RWPE1 (cell line): ENCODE data around the gene DEF6.
A peak's percentile ranks its signal among the peaks of the same experiment; 100 is the strongest.

Source experiments
- CTCF ChIA-PET: fragments of 350-600 bp; sonication (Branson Sonifier 250); formaldehyde crosslinking; extraction: SDS; loops from one replicate; lab custom pipeline; 2021; lab: Yijun Ruan, JAX
- POLR2A ChIA-PET: fragments of 400-600 bp; formaldehyde crosslinking; extraction: SDS; loops from one replicate; lab custom pipeline; 2020; ENCODE audit warnings: antibody characterized with exemption; ENCODE audit not compliant: low non-redundant PET; lab: Yijun Ruan, JAX
- DNase-seq: peaks from one replicate; pipeline ENCODE4 v3.0.0; 2012; ENCODE audit warnings: low spot score
- H3K27ac ChIP-seq: fragments of 450-650 bp; 2 replicates; pipeline ENCODE4 v1.5.1; 2017
- TF ChIP-seq, protein P1 (sequence below): fragments of 450-650 bp; conservative IDR thresholded peaks from 2 replicates; pipeline ENCODE4 v1.5.1; 2017; ENCODE audit warnings: low read depth, mild to moderate bottlenecking

Gene DEF6

DNA sequence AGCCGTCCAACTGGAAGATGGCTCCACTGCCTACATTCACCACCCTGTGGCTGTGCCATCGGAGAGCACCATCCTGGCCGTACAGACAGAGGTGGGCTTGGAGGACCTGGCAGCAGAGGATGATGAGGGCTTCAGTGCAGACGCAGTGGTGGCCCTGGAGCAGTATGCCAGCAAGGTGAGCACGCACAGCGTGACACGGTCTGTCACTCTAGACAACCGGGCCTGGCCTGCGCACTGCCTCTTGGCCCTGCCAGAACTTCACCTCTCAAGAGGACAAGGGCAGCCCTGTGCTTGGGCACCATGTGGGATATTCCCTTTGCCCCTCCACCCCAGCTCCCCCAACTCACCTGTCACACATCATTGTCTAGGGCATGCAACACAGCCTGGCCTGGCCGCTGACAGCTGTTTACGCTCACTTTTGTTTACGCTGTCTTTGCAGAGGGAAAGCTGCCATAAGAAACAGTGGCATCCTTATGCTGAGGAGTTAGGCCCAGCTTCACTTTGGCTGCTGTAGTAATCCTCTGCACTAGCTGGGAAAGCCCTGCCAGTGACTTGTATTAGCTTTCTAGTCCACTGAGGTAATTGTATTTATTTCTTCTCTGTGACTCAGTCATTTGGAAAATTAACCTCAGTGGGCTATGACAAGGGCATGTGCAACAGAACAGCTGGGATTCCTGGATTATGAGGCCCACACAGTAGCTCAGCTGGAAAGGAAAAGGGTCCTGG is 9.8 kb upstream of the DEF6 start:
- DNase-seq, result no peak
- ChIA-PET CTCF (no interaction called here), POLR2A (no interaction called here)
- TF ChIP-seq, protein P1, sequence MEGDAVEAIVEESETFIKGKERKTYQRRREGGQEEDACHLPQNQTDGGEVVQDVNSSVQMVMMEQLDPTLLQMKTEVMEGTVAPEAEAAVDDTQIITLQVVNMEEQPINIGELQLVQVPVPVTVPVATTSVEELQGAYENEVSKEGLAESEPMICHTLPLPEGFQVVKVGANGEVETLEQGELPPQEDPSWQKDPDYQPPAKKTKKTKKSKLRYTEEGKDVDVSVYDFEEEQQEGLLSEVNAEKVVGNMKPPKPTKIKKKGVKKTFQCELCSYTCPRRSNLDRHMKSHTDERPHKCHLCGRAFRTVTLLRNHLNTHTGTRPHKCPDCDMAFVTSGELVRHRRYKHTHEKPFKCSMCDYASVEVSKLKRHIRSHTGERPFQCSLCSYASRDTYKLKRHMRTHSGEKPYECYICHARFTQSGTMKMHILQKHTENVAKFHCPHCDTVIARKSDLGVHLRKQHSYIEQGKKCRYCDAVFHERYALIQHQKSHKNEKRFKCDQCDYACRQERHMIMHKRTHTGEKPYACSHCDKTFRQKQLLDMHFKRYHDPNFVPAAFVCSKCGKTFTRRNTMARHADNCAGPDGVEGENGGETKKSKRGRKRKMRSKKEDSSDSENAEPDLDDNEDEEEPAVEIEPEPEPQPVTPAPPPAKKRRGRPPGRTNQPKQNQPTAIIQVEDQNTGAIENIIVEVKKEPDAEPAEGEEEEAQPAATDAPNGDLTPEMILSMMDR, result no peak
- H3K27ac ChIP-seq, result no peak overlapping the region

DNA sequence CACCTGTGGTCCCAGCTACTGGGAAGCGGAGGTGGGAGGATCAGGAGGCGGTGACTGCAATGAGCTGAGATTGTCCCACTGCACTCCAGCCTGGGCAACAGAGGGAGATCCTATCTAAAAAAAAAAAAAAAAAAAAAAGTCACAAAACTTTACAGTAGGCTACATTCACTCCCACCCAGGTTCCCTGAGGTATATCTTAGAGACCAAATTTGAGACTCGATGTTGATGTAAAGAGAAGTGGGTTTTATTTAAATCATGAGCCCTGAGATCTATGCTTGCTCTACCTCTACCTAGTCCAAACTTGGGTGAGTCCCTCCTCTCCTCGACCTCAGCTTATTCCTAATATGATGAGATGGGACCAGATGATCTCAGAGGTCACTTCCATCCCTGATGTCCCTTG is 8.8 kb upstream of the DEF6 start:
- no peak overlapping the region for H3K27ac ChIP-seq
- CTCF ChIA-PET, result interaction anchor here (0.8 kb wide), 1 partner anchor 161 kb away, joined by 3 read pairs; no protein-coding TSS in a partner anchor
- TF ChIP-seq, protein P1, result no peak
- no peak for DNase-seq
- POLR2A ChIA-PET, result no interaction called here

DNA sequence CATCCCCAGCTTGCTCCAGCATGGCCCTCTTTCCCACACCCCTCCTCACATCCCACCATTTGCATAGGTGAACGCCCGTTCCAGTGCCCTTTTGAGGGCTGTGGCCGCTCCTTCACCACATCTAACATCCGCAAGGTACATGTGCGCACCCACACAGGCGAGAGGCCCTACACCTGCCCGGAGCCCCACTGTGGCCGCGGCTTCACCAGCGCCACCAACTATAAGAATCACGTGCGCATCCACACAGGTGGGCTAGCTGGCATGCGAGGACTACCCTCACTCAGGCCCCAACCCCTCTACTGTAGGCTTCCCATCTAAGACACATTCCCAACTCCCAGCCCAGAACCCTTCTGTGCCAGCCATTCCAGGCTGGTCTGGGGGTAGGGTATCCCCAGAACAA is 6.1 kb upstream of the DEF6 start:
- TF ChIP-seq, protein P1, result no peak
- DNase-seq, result no peak
- H3K27ac ChIP-seq, result no peak overlapping the region
- POLR2A ChIA-PET, result no interaction called here
- CTCF ChIA-PET, result no interaction called here

DNA sequence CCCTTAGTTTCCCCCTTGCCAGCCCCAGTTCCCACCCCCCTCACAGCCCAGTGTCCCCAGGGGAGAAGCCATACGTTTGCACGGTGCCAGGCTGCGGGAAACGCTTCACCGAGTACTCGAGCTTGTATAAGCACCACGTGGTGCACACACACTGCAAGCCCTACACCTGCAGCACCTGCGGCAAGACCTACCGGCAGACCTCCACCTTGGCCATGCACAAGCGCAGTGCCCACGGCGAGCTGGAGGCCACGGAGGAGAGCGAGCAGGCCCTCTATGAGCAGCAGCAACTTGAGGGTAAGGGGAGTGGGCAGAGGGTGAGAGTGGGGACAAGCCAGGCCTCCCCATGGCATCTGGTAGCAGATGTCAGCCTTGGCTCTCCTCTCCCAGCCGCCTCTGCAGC is 5.1 kb upstream of the DEF6 start:
- ChIA-PET CTCF (interaction anchor here (1.2 kb wide), 1 partner anchor 157 kb away, joined by 3 read pairs; no protein-coding TSS in a partner anchor), POLR2A (no interaction called here)
- no peak for DNase-seq
- H3K27ac ChIP-seq, result no peak overlapping the region
- TF ChIP-seq, protein P1, result no peak

DNA sequence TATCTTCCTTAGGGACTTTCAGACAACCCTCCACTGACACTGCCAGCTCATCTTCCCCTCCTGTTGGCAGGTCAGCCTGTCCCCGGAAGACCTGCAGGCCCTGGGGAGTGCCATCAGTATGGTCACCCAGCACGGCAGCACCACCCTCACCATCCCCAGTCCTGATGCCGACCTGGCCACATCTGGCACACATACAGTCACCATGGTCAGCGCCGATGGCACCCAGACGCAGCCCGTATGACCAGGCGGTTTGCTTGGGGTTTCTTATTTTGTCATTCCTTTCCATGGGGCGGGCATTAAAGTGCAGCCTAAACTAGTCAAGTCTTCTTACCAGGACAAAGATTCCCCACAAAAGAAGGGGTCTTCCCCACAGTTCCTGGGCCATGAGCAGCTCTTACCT is 3.9 kb upstream of the DEF6 start:
- no peak for DNase-seq
- TF ChIP-seq, protein P1, result no peak
- POLR2A ChIA-PET, result no interaction called here
- CTCF ChIA-PET, result interaction anchor here (0.6 to 0.8 kb wide), 3 partner anchors 12 to 70 kb away, joined by 3 read pairs; no protein-coding TSS in a partner anchor
- H3K27ac ChIP-seq, result no peak overlapping the region

DNA sequence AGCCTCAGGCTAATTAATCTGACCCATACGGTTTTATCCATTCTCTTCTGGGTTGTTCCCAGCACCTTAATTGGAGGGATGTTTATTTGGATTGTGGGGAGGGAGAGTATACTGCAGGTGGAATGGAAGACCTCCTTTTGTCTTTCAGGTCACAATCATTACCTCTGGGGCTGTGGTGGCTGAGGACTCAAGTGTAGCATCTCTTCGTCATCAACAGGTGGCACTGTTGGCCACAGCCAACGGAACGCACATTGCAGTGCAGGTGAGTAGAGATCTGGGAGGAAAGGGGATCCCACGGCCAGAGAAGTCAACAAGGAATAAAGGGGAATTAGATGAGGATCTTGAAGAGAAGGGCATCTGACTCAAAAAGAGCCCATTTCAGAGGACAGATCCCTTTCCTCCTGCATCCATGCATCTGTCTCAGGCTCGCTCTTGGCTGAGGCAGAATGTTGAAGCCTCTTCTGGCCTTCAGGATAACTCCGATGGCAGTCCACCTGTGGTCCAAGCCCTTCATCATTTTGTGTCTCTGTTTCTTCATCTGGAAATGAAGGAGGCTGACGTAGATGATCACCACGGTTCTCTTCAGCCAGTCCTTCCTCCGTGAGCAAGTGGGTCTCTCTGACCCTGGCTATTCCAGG is 3.2 kb upstream of the DEF6 start:
- ChIA-PET CTCF (interaction anchor here (0.6 to 0.8 kb wide), 2 partner anchors 13 to 33 kb away, joined by 3 read pairs; no protein-coding TSS in a partner anchor), POLR2A (no interaction called here)
- TF ChIP-seq, protein P1, result peak; percentile 67

More for the DNA sequence above, 3.2 kb upstream of the DEF6 start:
- peak; percentile 44 for DNase-seq
- peak overlapping the region; percentile 93; the same call in 1 of the 2 replicates for H3K27ac ChIP-seq
